ENCODE measurements around the gene RIMBP2. TPM values are rescaled to one million over a fixed set of nuclear protein-coding genes. Genes with fewer than 3 reads are reported as not detected.

The RIMBP2 gene
- polyA plus RNA-seq, 1 donor (not counting 4 experiments of a cell fraction or from before 2014, with no cell fraction given) = 0.16 TPM

GRCh38 chr12:130556486-130557055, 159.5 kb downstream of the RIMBP2 start:
- no peak overlapping the region for H3K4me3 ChIP-seq (ENCODE audit: control insufficient read depth in 2 of 3, extremely low read depth in 1 of 3, insufficient read depth in 2 of 3, low read depth in 1 of 3, low read length in 3 of 3)
- no peak for FAIRE-seq
- no peaks in the 10 kb centered on the region for H3K9me1 ChIP-seq (ENCODE audit: control insufficient read depth, extremely low read depth, insufficient read depth, low read length)
- dilution Hi-C loops (cut with MboI; ENCODE audit: extremely low pct_ligation_motif_present, low sequenced_read_pairs) = no loop called here
- H3K9ac ChIP-seq (ENCODE audit: control insufficient read depth, extremely low read depth, insufficient read depth, low read length) = no peak overlapping the region
- H2AFZ ChIP-seq (ENCODE audit: control insufficient read depth, low read length) = no peak overlapping the region
- no peak for DNase-seq (ENCODE audit: low read depth, low spot score)
- peaks cover 4% of the 10 kb centered on the region for H3K9me3 ChIP-seq (ENCODE audit: control insufficient read depth, low read depth, low read length)
- H3K4me1 ChIP-seq (ENCODE audit: control insufficient read depth, extremely low read depth, insufficient read depth, low read length) = no peaks in the 10 kb centered on the region
- H3K4me2 ChIP-seq (ENCODE audit: control insufficient read depth, extremely low read depth, insufficient read depth, low read depth, low read length) = no peak overlapping the region
- no peaks in the 10 kb centered on the region for H3K79me2 ChIP-seq (ENCODE audit: control insufficient read depth, insufficient read depth, low read length)
- H3K27ac ChIP-seq (ENCODE audit: control insufficient read depth, insufficient read depth, low read length) = no peak overlapping the region
- H3K36me3 ChIP-seq (ENCODE audit: control insufficient read depth in 2 of 2, extremely low read depth in 1 of 2, insufficient read depth in 2 of 2, low read length in 2 of 2) = no peaks in the 10 kb centered on the region
- no peaks in the 10 kb centered on the region for H3K27me3 ChIP-seq (ENCODE audit: control insufficient read depth, extremely low read depth, insufficient read depth, low read length)
- no peaks in the 10 kb centered on the region for H4K20me1 ChIP-seq (ENCODE audit: control insufficient read depth, extremely low read depth, insufficient read depth, low read length)
- no peak for TF ChIP-seq EZH2 (IDR thresholded peaks at IDR 0.05; ENCODE audit: low read length)
- no peak for TF ChIP-seq CTCF (optimal IDR thresholded peaks at IDR 0.05 in 1 of 3, IDR thresholded peaks at IDR 0.05 in 1 of 3, conservative IDR thresholded peaks at IDR 0.05 in 1 of 3; ENCODE audit: extremely low read depth in 1 of 3, insufficient read depth in 2 of 3, low read length in 3 of 3)

- no peak overlapping the region for H3K4me3 ChIP-seq (ENCODE audit: control insufficient read depth in 2 of 3, extremely low read depth in 1 of 3, insufficient read depth in 2 of 3, low read depth in 1 of 3, low read length in 3 of 3)
- TF ChIP-seq EZH2 (IDR thresholded peaks at IDR 0.05; ENCODE audit: low read length) (no peak), CTCF (optimal IDR thresholded peaks at IDR 0.05 in 1 of 3, IDR thresholded peaks at IDR 0.05 in 1 of 3, conservative IDR thresholded peaks at IDR 0.05 in 1 of 3; ENCODE audit: extremely low read depth in 1 of 3, insufficient read depth in 2 of 3, low read length in 3 of 3) (no peak)
- no peaks in the 10 kb centered on the region for H3K36me3 ChIP-seq (ENCODE audit: control insufficient read depth in 2 of 2, extremely low read depth in 1 of 2, insufficient read depth in 2 of 2, low read length in 2 of 2)
- H3K27ac ChIP-seq (ENCODE audit: control insufficient read depth, insufficient read depth, low read length) = no peak overlapping the region
- H3K4me2 ChIP-seq (ENCODE audit: control insufficient read depth, extremely low read depth, insufficient read depth, low read depth, low read length) = no peak overlapping the region
- peaks cover 4% of the 10 kb centered on the region for H3K9me3 ChIP-seq (ENCODE audit: control insufficient read depth, low read depth, low read length)
- no peaks in the 10 kb centered on the region for H3K27me3 ChIP-seq (ENCODE audit: control insufficient read depth, extremely low read depth, insufficient read depth, low read length)
- dilution Hi-C loops (cut with MboI; ENCODE audit: extremely low pct_ligation_motif_present, low sequenced_read_pairs) = no loop called here
- no peaks in the 10 kb centered on the region for H3K4me1 ChIP-seq (ENCODE audit: control insufficient read depth, extremely low read depth, insufficient read depth, low read length)
- H3K9ac ChIP-seq (ENCODE audit: control insufficient read depth, extremely low read depth, insufficient read depth, low read length) = no peak overlapping the region
- H4K20me1 ChIP-seq (ENCODE audit: control insufficient read depth, extremely low read depth, insufficient read depth, low read length) = no peaks in the 10 kb centered on the region
- DNase-seq (ENCODE audit: low read depth, low spot score) (no peak), FAIRE-seq (no peak)
- no peaks in the 10 kb centered on the region for H3K9me1 ChIP-seq (ENCODE audit: control insufficient read depth, extremely low read depth, insufficient read depth, low read length)
- no peak overlapping the region for H2AFZ ChIP-seq (ENCODE audit: control insufficient read depth, low read length)
- no peaks in the 10 kb centered on the region for H3K79me2 ChIP-seq (ENCODE audit: control insufficient read depth, insufficient read depth, low read length)
Measured at GRCh38 chr12:130555628-130556485, 160.2 kb downstream of the RIMBP2 start.
